ENCODE measurements around the gene DNAAF1.

- TF ChIP-seq CTCF (conservative IDR thresholded peaks at IDR 0.05; ENCODE audit: low read depth in 2 of 2) (no peak), NANOG (IDR thresholded peaks at IDR 0.05; ENCODE audit: borderline replicate concordance) (no peak), EZH2 (IDR thresholded peaks at IDR 0.05; ENCODE audit: low read depth, unreplicated experiment) (no peak), POLR2AphosphoS5 (IDR thresholded peaks at IDR 0.05; ENCODE audit: low read depth) (no peak), REST (IDR thresholded peaks at IDR 0.05; ENCODE audit: unreplicated experiment) (no peak), EZH2phosphoT487 (IDR thresholded peaks at IDR 0.05; ENCODE audit: unreplicated experiment) (no peak), JUNB (IDR thresholded peaks at IDR 0.05; ENCODE audit: unreplicated experiment) (no peak), ZNF331 (CRISPR knock-in tag; IDR thresholded peaks at IDR 0.05; ENCODE audit: low read depth) (no peak), STAT1 (IDR thresholded peaks at IDR 0.05; ENCODE audit: unreplicated experiment) (no peak), CREB1 (CRISPR knock-in tag; IDR thresholded peaks at IDR 0.05; ENCODE audit: low read depth) (no peak)
These were observed 40.9 kb upstream of the DNAAF1 start for GRCh38 chr16:84104231-84104630.
